WTC11 (cell line): ENCODE results near the gene PTPN5.

ENCODE experiments used
- CTCF ChIP-seq: fragments of 200-600 bp; IDR thresholded peaks from 2 replicates; pipeline ENCODE4 v1.8.0; 2022; ENCODE audit warnings: antibody characterized with exemption
- FOXP1 ChIP-seq: sonication (generic); formaldehyde crosslinking; IDR thresholded peaks from 2 replicates; pipeline ENCODE4 v1.8.0; 2022; ENCODE audit warnings: missing genetic modification reagents, mild to moderate bottlenecking, moderate library complexity, borderline replicate concordance
- GRHL2 ChIP-seq: fragments of 250-450 bp; sonication (Bioruptor Pico); IDR thresholded peaks from 2 replicates; pipeline ENCODE4 v1.8.0; 2022; ENCODE audit warnings: mild to moderate bottlenecking, moderate library complexity; ENCODE audit not compliant: insufficient replicate concordance, severe bottlenecking
- IRF2 ChIP-seq: sonication (generic); formaldehyde crosslinking; IDR thresholded peaks from 2 replicates; pipeline ENCODE4 v1.8.0; 2022; ENCODE audit warnings: low read depth, missing genetic modification reagents, borderline replicate concordance
- MAX ChIP-seq: sonication (generic); formaldehyde crosslinking; IDR thresholded peaks from 2 replicates; pipeline ENCODE4 v1.8.0; 2022; ENCODE audit warnings: mild to moderate bottlenecking, missing genetic modification reagents
- NFE2L1 ChIP-seq: sonication (generic); formaldehyde crosslinking; IDR thresholded peaks from 2 replicates; pipeline ENCODE4 v1.8.1; 2023; ENCODE audit warnings: missing genetic modification reagents
- USF2 ChIP-seq: sonication (generic); formaldehyde crosslinking; IDR thresholded peaks from 2 replicates; pipeline ENCODE4 v1.8.1; 2023; ENCODE audit warnings: mild to moderate bottlenecking, missing genetic modification reagents, moderate library complexity

- TF ChIP-seq IRF2 (CRISPR knock-in tag) (no peak), CTCF (no peak), USF2 (no peak), NFE2L1 (CRISPR knock-in tag) (no peak), FOXP1 (CRISPR knock-in tag) (no peak), MAX (no peak), GRHL2 (CRISPR knock-in tag) (no peak)
Observed at GRCh38 chr11:18729426-18729825, 62.2 kb downstream of the PTPN5 start.
